ENCODE data around the gene SLC25A45. TPM values are rescaled to one million over a fixed set of nuclear protein-coding genes. Genes with fewer than 3 reads are reported as not detected.

The SLC25A45 gene
- total RNA-seq, 4 donors from 2014 or later = 3.9 to 6.2 (median 4.7) TPM

GRCh38 chr11:65404638-65405339, 22.3 kb upstream of the SLC25A45 start:
- 89% methylated on average over 13 of the region's 24 CpGs for WGBS
- no peak for TF ChIP-seq CTCF (IDR thresholded peaks at IDR 0.05)
- TF ChIP-seq POLR2A (IDR thresholded peaks at IDR 0.05) = no peak
- no peak for TF ChIP-seq EP300 (IDR thresholded peaks at IDR 0.05)
- no peak for TF ChIP-seq POLR2AphosphoS5 (IDR thresholded peaks at IDR 0.05)
- H3K27ac ChIP-seq = peak overlapping the region; percentile 46
- no peak for DNase-seq (ENCODE audit: low spot score in 2 of 2)
- no peaks in the 10 kb centered on the region for H3K27me3 ChIP-seq
- no peak overlapping the region for H3K4me3 ChIP-seq
- peaks cover 7% of the 10 kb centered on the region for H3K4me1 ChIP-seq
- H3K9me3 ChIP-seq = no peaks in the 10 kb centered on the region
- peaks cover 95% of the 10 kb centered on the region for H3K36me3 ChIP-seq

DNA sequence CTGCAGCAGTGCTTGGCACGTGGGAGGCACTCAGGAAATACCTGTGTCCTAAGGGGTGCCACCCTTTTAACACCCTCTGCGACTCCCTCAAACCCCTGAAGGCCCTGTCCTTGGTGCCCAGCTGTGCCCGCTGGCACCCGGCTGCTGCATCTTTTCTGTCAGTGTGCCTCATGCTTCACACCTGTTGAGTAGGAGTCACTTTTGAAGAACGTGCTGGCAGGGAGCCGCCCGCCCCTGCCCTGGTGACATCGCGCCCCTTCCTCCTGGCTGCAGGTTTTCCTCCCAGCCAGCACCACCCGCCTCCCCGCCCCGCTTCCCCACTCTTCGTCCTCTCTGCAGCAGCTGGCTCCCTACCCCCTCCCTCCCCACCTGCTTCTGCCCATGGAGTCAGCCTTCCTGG, 21.8 kb upstream of the SLC25A45 start:
- no peak for DNase-seq (ENCODE audit: low spot score in 2 of 2)
- Histone ChIP-seq H3K9me3 (no peaks in the 10 kb centered on the region), H3K27ac (peak overlapping the region; percentile 46), H3K27me3 (no peaks in the 10 kb centered on the region), H3K4me3 (no peak overlapping the region), H3K4me1 (peaks cover 7% of the 10 kb centered on the region), H3K36me3 (peaks cover 95% of the 10 kb centered on the region)
- WGBS = 82% methylated on average over 13 of the region's 13 CpGs
- TF ChIP-seq POLR2AphosphoS5 (IDR thresholded peaks at IDR 0.05) (no peak), CTCF (IDR thresholded peaks at IDR 0.05) (no peak), EP300 (IDR thresholded peaks at IDR 0.05) (no peak), POLR2A (IDR thresholded peaks at IDR 0.05) (no peak)

- DNase-seq (ENCODE audit: low spot score in 2 of 2) = no peak
- 80% methylated on average over 12 of the region's 12 CpGs for WGBS
- TF ChIP-seq EP300 (IDR thresholded peaks at IDR 0.05) (no peak), POLR2A (IDR thresholded peaks at IDR 0.05) (no peak), CTCF (IDR thresholded peaks at IDR 0.05) (no peak), POLR2AphosphoS5 (IDR thresholded peaks at IDR 0.05) (no peak)
- peak overlapping the region; percentile 46 for H3K27ac ChIP-seq
- no peak overlapping the region for H3K4me3 ChIP-seq
- H3K27me3 ChIP-seq = no peaks in the 10 kb centered on the region
- H3K36me3 ChIP-seq = peaks cover 95% of the 10 kb centered on the region
- H3K4me1 ChIP-seq = peaks cover 7% of the 10 kb centered on the region
- no peaks in the 10 kb centered on the region for H3K9me3 ChIP-seq
These were observed 21.2 kb upstream of the SLC25A45 start for GRCh38 chr11:65403607-65404121.

- TF ChIP-seq CTCF (IDR thresholded peaks at IDR 0.05) = no peak
- TF ChIP-seq EP300 (IDR thresholded peaks at IDR 0.05) = no peak
- no peak for TF ChIP-seq POLR2AphosphoS5 (IDR thresholded peaks at IDR 0.05)
- TF ChIP-seq POLR2A (IDR thresholded peaks at IDR 0.05) = no peak
These were observed 20.3 kb upstream of the SLC25A45 start for GRCh38 chr11:65402790-65403189.

DNA sequence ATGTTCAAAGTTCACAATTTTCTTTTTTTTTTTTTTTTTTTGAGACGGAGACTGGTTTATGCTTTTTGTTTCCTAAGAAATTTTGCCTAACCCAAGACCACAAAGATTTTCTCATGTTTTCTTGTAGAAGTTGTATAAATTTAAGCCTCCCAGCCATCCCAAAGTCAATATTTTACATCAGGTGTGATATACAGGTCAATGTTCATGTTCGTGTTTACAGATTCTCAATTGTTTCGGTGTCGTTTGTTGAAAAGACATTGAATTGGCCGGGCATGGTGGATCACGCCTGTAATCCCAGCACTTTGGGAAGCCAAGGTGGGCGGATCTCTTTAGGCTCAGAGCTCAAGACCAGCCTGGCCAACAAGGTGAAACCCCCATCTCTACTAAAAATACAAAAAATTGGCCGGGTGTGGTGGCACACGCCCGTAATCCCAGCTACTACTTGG, 19.4 kb upstream of the SLC25A45 start:
- H3K36me3 ChIP-seq = peaks cover 96% of the 10 kb centered on the region

More at GRCh38 chr11:65402790-65403189, 20.3 kb upstream of the SLC25A45 start:
- Histone ChIP-seq H3K36me3 (peaks cover 95% of the 10 kb centered on the region), H3K4me3 (no peak overlapping the region), H3K27ac (no peak overlapping the region), H3K27me3 (no peaks in the 10 kb centered on the region), H3K4me1 (peaks cover 7% of the 10 kb centered on the region), H3K9me3 (no peaks in the 10 kb centered on the region)
- 83% methylated on average over 2 of the region's 2 CpGs for WGBS
- DNase-seq (ENCODE audit: low spot score in 2 of 2) = no peak

More for the DNA sequence above, 19.4 kb upstream of the SLC25A45 start:
- Histone ChIP-seq H3K27ac (no peak overlapping the region), H3K27me3 (no peaks in the 10 kb centered on the region), H3K4me1 (peaks cover 7% of the 10 kb centered on the region), H3K9me3 (no peaks in the 10 kb centered on the region), H3K4me3 (no peak overlapping the region)
- no peak for DNase-seq (ENCODE audit: low spot score in 2 of 2)
- WGBS = 93% methylated on average over 10 of the region's 10 CpGs
- no peak for TF ChIP-seq POLR2A (IDR thresholded peaks at IDR 0.05)
- no peak for TF ChIP-seq CTCF (IDR thresholded peaks at IDR 0.05)

Measured in suprapubic skin (tissue), 4 donors.